ENCODE results near the gene TMEM72.

GRCh38 chr10:44908066-44908749, 2.9 kb upstream of the TMEM72 start:
- TF ChIP-seq POLR2A (IDR thresholded peaks at IDR 0.05; ENCODE audit: low read length), result no peak
- no peak for TF ChIP-seq GATA1 (IDR thresholded peaks at IDR 0.05; ENCODE audit: low read depth, low read length)

Data from erythroblast (primary cell).